Head of caudate nucleus (tissue), 42 donors: ENCODE measurements around the gene OR5B21.
A peak's percentile ranks its signal among the peaks of the same experiment; 100 is the strongest.

Experiments
- DNase-seq, 42 donors: peaks; one replicate each; pipeline versions ENCODE4 v3.0.0 to v3.0.0-alpha.2; 2020 to 2021; ENCODE audit warnings: mixed read lengths in 7 of 42
- intact Hi-C: fragments of 100-400 bp; cut with DNase I; formaldehyde crosslinking; loops from one replicate; pipeline ENCODE4 v1.15.0; 2022

The OR5B21 gene

DNA sequence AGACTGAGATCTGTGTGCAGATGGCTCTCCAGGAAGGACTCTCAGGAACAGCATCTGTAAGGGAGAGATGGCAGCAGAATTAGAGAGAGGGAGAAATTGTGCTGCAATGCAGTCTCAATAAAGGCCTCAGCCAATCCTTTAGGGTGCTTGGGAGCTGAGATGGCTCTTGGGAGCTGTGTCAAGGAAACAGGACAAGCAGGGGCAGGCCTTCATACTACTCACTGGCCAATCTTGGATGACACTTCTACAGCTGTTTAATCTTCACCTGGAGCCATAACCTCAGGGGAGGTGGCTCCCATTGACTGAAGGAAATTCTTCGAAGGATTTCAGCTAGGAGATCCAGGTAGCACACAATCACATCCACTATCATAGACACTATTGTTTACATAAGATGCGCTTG lies 10.0 kb downstream of the OR5B21 start:
- no peak for DNase-seq
- intact Hi-C loops = no loop called here

DNA sequence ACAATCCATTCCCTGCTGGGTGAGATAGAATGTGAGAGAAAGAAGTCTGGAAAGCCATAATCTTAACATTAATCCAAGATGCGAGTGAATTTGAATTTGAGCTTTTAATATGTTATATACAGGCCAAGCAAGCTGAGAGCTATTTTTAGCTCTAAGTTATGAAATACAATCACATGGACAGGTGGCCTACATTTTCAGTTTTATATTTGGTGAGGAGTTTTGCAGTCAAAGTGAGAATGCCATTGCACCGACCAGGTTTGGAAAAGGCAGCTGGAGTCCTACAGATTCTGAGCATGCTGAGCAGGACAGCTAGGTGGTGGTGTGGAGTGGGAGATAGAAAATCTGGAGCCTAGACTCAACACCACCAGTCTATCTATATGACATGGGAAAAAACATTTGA lies 12.0 kb downstream of the OR5B21 start:
- intact Hi-C loops = no loop called here
- DNase-seq = peak in 21 of 42 donors; percentile 6 to 58 (median 20)

- no peak for DNase-seq
- intact Hi-C loops = no loop called here
Observed at GRCh38 chr11:58494101-58494500, 13.8 kb downstream of the OR5B21 start.

- intact Hi-C loops = no loop called here
- DNase-seq = peak in 3 of 42 donors; percentile 3 to 9 (median 6)
Observed at GRCh38 chr11:58493676-58494075, 14.2 kb downstream of the OR5B21 start.

DNA sequence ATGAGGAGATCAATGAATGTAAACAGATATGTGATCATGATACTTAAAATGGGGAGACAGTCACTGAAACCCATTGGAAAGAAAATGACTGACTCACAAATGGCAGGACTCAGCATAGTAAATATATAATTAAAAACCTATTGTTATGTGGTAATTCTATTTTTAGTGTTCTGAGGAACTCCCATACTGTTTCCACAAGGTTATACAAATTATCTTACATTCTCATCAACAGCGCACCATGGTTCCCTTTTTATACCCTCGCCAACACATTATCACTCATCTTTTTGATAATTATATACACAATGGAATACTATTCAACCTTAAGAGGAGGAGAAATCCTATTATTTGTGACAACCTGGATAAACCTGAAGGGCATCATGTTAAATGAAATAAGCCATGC lies 17.1 kb downstream of the OR5B21 start:
- no peak for DNase-seq
- intact Hi-C loops = no loop called here

DNA sequence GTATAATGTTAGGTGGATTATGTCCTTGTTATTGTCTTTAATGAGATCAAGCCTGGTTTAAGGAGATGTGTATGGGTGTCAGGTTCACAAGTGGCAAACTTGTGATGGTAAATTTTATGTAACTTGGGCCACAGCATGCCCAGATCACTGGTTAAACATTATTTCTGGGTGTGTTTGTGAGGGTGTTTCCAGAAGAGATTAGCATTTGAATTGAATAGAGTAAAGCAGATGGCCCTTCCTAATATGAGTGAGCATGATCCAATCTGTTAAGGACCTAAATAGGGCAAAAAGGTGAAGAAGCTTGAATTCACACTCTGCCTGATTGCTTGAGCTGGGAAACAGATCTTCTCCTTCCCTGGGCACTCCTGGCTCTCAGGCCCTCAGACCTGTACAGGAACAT lies 20.7 kb downstream of the OR5B21 start:
- no peak for DNase-seq
- intact Hi-C loops = no loop called here

DNA sequence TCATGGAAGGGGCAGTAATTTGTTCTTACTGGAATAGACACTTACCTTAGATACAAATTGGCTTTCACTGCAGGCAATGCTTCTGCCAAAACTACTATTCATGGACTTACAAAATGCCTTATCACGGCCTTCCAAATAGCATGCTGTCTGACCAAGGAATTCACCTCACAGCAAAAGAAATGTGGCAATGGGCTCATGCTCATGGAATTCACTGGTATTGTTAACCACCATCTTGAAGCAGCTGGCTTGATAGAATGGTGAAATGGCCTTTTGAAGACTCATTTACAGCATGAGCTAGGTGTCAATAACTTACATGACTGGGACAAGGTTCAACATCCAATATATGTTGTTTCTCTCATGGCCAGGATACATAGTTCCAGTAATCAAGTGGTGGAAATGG lies 21.9 kb downstream of the OR5B21 start:
- intact Hi-C loops = no loop called here
- DNase-seq = no peak

GRCh38 chr11:58471892-58472291 lies 36.0 kb downstream of the OR5B21 start:
- no peak for DNase-seq
- intact Hi-C loops = no loop called here

DNA sequence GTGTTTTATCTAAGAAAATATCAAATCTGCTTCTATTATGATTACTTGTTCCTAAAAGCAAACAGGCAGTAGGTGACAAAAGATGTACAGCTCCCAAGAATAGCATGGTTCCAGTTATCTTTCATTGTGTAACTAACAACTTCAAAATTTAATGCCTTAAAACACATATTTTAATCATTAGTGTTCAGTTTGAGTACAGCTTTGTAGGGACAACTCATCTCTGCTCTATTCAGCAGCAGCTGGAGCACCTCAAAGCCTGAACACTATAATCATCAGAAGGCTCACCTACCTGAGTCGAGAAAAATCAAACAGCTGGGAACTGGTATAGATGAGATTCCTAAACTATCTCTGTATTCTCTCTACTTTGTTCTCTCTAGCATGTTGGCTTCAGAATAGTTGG lies 41.6 kb downstream of the OR5B21 start:
- intact Hi-C loops = no loop called here
- no peak for DNase-seq

DNA sequence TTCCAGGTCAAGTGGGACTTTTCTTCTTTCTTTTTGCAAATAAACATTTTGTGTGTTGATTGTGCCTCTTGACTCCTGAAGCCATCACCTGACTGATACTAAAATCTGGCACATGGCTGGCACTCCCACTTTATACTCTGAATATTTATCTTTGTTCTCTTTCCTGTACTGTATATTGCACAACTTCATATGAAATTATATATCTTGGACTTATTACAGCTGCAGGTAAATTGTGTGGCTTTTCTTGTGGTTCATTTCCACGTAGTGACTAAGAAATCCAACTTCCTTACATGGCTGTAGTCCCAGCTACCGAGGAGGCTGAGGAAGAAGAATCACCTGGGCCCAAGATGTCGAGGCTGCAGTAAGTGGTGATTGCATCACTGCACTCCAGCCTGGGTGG lies 42.2 kb downstream of the OR5B21 start:
- no peak for DNase-seq
- intact Hi-C loops = no loop called here
